ENCODE data around the gene RPP25.

The RPP25 gene

GRCh38 chr15:74995182-74995778 lies 38.7 kb upstream of the RPP25 start, which contains the start of gene SCAMP5 (continued):
- peak; percentile 72 for TF ChIP-seq ZBTB26 (tag by site-specific recombination; optimal IDR thresholded peaks at IDR 0.05)
- TF ChIP-seq ZNF629 (tag by site-specific recombination; IDR thresholded peaks at IDR 0.05): peak; percentile 5; the same call in 1 of the 2 replicates
- TF ChIP-seq KLF17 (tag by site-specific recombination; IDR thresholded peaks at IDR 0.05): no peak
- peak; percentile 100 for TF ChIP-seq ZBTB20 (tag by site-specific recombination; IDR thresholded peaks at IDR 0.05)
- TF ChIP-seq ZNF664 (tag by site-specific recombination; IDR thresholded peaks at IDR 0.05): no peak

GRCh38 chr15:74994685-74995084 lies 38.1 kb upstream of the RPP25 start:
- Histone ChIP-seq H3K4me1 (ENCODE audit: control insufficient read depth, insufficient read depth, low read length) (no peaks in the 10 kb centered on the region; the same call in 1 of the 2 replicates), H3K4me3 (ENCODE audit: low read depth, low read length) (no peak overlapping the region), H3K9me3 (ENCODE audit: control insufficient read depth, insufficient read depth, low read depth, low read length) (no peaks in the 10 kb centered on the region), H3K27ac (ENCODE audit: extremely low read depth, low read depth, low read length) (no peak overlapping the region), H3K36me3 (ENCODE audit: control insufficient read depth in 2 of 2, insufficient read depth in 1 of 2, low read length in 2 of 2) (no peaks in the 10 kb centered on the region)
- TF ChIP-seq ZNF785 (tag by site-specific recombination; IDR thresholded peaks at IDR 0.05): peak; percentile 41; the same call in 1 of the 2 replicates
- 0 out of 2 replicates have a peak, but pooled peaks have one; percentile 17 for TF ChIP-seq ZNF488 (tag by site-specific recombination; IDR thresholded peaks at IDR 0.05)
- peak; percentile 58; the same call in 1 of the 2 replicates for TF ChIP-seq ZNF366 (tag by site-specific recombination; conservative IDR thresholded peaks at IDR 0.05)
- no peak for TF ChIP-seq PATZ1 (tag by site-specific recombination; IDR thresholded peaks at IDR 0.05)
- no peak for TF ChIP-seq ZNF610 (tag by site-specific recombination; IDR thresholded peaks at IDR 0.05; ENCODE audit: borderline replicate concordance)
- peak; percentile 71 for TF ChIP-seq PRDM1 (tag by site-specific recombination; IDR thresholded peaks at IDR 0.05)
- no peak for TF ChIP-seq ZNF580 (tag by site-specific recombination; IDR thresholded peaks at IDR 0.05)
- peak; percentile 60; the same call in 1 of the 2 replicates for TF ChIP-seq ZNF521 (tag by site-specific recombination; IDR thresholded peaks at IDR 0.05)
- TF ChIP-seq ZNF146 (tag by site-specific recombination; IDR thresholded peaks at IDR 0.05): 0 out of 2 replicates have a peak, but pooled peaks have one; percentile 18
- TF ChIP-seq ZNF776 (tag by site-specific recombination; IDR thresholded peaks at IDR 0.05; ENCODE audit: borderline replicate concordance): 0 out of 2 replicates have a peak, but pooled peaks have one; percentile 45
- no peak for TF ChIP-seq AEBP2 (tag by site-specific recombination; IDR thresholded peaks at IDR 0.05; ENCODE audit: borderline replicate concordance)
- no peak for TF ChIP-seq ZNF18 (tag by site-specific recombination; IDR thresholded peaks at IDR 0.05)
- 0 out of 2 replicates have a peak, but pooled peaks have one; percentile 8 for TF ChIP-seq ZBTB11 (tag by site-specific recombination; conservative IDR thresholded peaks at IDR 0.05; ENCODE audit: low read depth)
- ChIA-PET CTCF (interaction anchor here (0.6 to 0.9 kb wide), 2 partner anchors 225 to 313 kb away, joined by 3 to 4 read pairs; no protein-coding TSS in a partner anchor), POLR2A (interaction anchor here (0.7 to 3.0 kb wide), 8 partner anchors 16 to 646 kb away, joined by 3 to 22 read pairs (median 4); partner anchors contain the start of genes C15orf39, CSK, FAM219B and PPCDC)

All from HEK293 (cell line).